NCI-H2171 (cell line): ENCODE measurements around the gene SHC4.
A peak's percentile ranks its signal among the peaks of the same experiment; 100 is the strongest.

ENCODE experiments used
- DNase-seq: peaks from one replicate; lab custom pipeline; 2025; lab: John Stamatoyannopoulos, UW

SHC4 gene

GRCh38 chr15:48968066-48968465 lies 4.3 kb upstream of the SHC4 start:
- DNase-seq = no peak

- DNase-seq = no peak
These were observed 3.6 kb upstream of the SHC4 start for GRCh38 chr15:48967336-48967735.

GRCh38 chr15:48966595-48967301 lies 3.0 kb upstream of the SHC4 start:
- no peak for DNase-seq

- peak; percentile 12 for DNase-seq
These were observed 2.3 kb upstream of the SHC4 start for GRCh38 chr15:48965972-48966371.

- no peak for DNase-seq
These were observed 1.2 kb upstream of the SHC4 start for GRCh38 chr15:48964898-48965297.

GRCh38 chr15:48962662-48963523 lies 826 bp downstream of the SHC4 start:
- DNase-seq = peak; percentile 13

GRCh38 chr15:48955967-48956366 lies 7.8 kb downstream of the SHC4 start:
- no peak for DNase-seq

- no peak for DNase-seq
These were observed 8.3 kb downstream of the SHC4 start for GRCh38 chr15:48955370-48955769.

- no peak for DNase-seq
These were observed 9.2 kb downstream of the SHC4 start for GRCh38 chr15:48954538-48954937.

GRCh38 chr15:48946840-48947187 lies 16.9 kb downstream of the SHC4 start:
- no peak for DNase-seq

GRCh38 chr15:48946074-48946839 lies 17.5 kb downstream of the SHC4 start:
- no peak for DNase-seq

GRCh38 chr15:48945386-48945785 lies 18.3 kb downstream of the SHC4 start:
- no peak for DNase-seq

- no peak for DNase-seq
These were observed 21.8 kb downstream of the SHC4 start for GRCh38 chr15:48941904-48942303.

GRCh38 chr15:48940508-48940907 lies 23.2 kb downstream of the SHC4 start:
- no peak for DNase-seq

- DNase-seq = no peak
These were observed 24.1 kb downstream of the SHC4 start for GRCh38 chr15:48939648-48940047.

- DNase-seq = no peak
These were observed 25.8 kb downstream of the SHC4 start for GRCh38 chr15:48937886-48938285.

- no peak for DNase-seq
These were observed 27.1 kb downstream of the SHC4 start for GRCh38 chr15:48936666-48937065.

GRCh38 chr15:48935236-48935635 lies 28.5 kb downstream of the SHC4 start:
- no peak for DNase-seq

- DNase-seq = no peak
These were observed 33.0 kb downstream of the SHC4 start for GRCh38 chr15:48930735-48931134.

GRCh38 chr15:48929661-48930060 lies 34.1 kb downstream of the SHC4 start:
- no peak for DNase-seq

GRCh38 chr15:48928877-48929538 lies 34.7 kb downstream of the SHC4 start:
- DNase-seq = no peak

- no peak for DNase-seq
These were observed 38.0 kb downstream of the SHC4 start for GRCh38 chr15:48925714-48926223.
